Memory B cell (primary cell): ENCODE data around the gene CPNE5.

Experiments
- ATAC-seq: fragments of 150-1000 bp; cut with Tn5 transposase; 2 replicates; pipeline ENCODE4 v1.10.0; 2021; ENCODE audit warnings: low read depth, mild to moderate bottlenecking, moderate library complexity
- DNase-seq, 2 donors: peaks; one replicate each; pipeline ENCODE4 v3.0.0; 2022; ENCODE audit warnings: low spot score in 2 of 2
- H3K27ac Mint-ChIP-seq: one replicate; pipeline ENCODE4 v1.8.0; 2022; ENCODE audit warnings: mild to moderate bottlenecking, moderate library complexity, mixed read lengths
- H3K27me3 Mint-ChIP-seq: one replicate; pipeline ENCODE4 v1.8.0; 2022; ENCODE audit warnings: mixed read lengths
- H3K36me3 Mint-ChIP-seq: one replicate; pipeline ENCODE4 v1.8.0; 2022; ENCODE audit warnings: mild to moderate bottlenecking, mixed read lengths
- H3K4me1 Mint-ChIP-seq: one replicate; pipeline ENCODE4 v1.8.0; 2022; ENCODE audit warnings: mixed read lengths
- H3K4me3 Mint-ChIP-seq: one replicate; pipeline ENCODE4 v1.8.0; 2022; ENCODE audit warnings: mild to moderate bottlenecking, moderate library complexity, mixed read lengths
- H3K9me3 Mint-ChIP-seq: one replicate; pipeline ENCODE4 v1.8.0; 2022; ENCODE audit warnings: mixed read lengths

The CPNE5 gene

GRCh38 chr6:36834576-36835341, 4.5 kb downstream of the CPNE5 start:
- H3K4me1 Mint-ChIP-seq = peaks cover 6% of the 10 kb centered on the region
- DNase-seq = no peak
- H3K9me3 Mint-ChIP-seq = peaks cover 3% of the 10 kb centered on the region
- no peak overlapping the region for H3K4me3 Mint-ChIP-seq
- no peaks in the 10 kb centered on the region for H3K36me3 Mint-ChIP-seq
- H3K27ac Mint-ChIP-seq = no peak overlapping the region
- ATAC-seq = no peak
- H3K27me3 Mint-ChIP-seq = peaks cover 16% of the 10 kb centered on the region

GRCh38 chr6:36833182-36833789, 6.0 kb downstream of the CPNE5 start:
- Mint-ChIP-seq H3K27ac (no peak overlapping the region), H3K9me3 (peaks cover 3% of the 10 kb centered on the region), H3K4me1 (no peaks in the 10 kb centered on the region), H3K4me3 (no peak overlapping the region), H3K36me3 (no peaks in the 10 kb centered on the region), H3K27me3 (peaks cover 10% of the 10 kb centered on the region)
- ATAC-seq (no peak), DNase-seq (no peak)

GRCh38 chr6:36832313-36832712, 6.9 kb downstream of the CPNE5 start:
- peaks cover 9% of the 10 kb centered on the region for H3K27me3 Mint-ChIP-seq
- H3K36me3 Mint-ChIP-seq = no peaks in the 10 kb centered on the region
- H3K27ac Mint-ChIP-seq = no peak overlapping the region
- no peak for ATAC-seq
- H3K9me3 Mint-ChIP-seq = peaks cover 3% of the 10 kb centered on the region
- no peak for DNase-seq
- H3K4me1 Mint-ChIP-seq = peaks cover 2% of the 10 kb centered on the region
- H3K4me3 Mint-ChIP-seq = no peak overlapping the region

- ATAC-seq = no peak
These were observed 8.7 kb downstream of the CPNE5 start for GRCh38 chr6:36830577-36830976.

DNA sequence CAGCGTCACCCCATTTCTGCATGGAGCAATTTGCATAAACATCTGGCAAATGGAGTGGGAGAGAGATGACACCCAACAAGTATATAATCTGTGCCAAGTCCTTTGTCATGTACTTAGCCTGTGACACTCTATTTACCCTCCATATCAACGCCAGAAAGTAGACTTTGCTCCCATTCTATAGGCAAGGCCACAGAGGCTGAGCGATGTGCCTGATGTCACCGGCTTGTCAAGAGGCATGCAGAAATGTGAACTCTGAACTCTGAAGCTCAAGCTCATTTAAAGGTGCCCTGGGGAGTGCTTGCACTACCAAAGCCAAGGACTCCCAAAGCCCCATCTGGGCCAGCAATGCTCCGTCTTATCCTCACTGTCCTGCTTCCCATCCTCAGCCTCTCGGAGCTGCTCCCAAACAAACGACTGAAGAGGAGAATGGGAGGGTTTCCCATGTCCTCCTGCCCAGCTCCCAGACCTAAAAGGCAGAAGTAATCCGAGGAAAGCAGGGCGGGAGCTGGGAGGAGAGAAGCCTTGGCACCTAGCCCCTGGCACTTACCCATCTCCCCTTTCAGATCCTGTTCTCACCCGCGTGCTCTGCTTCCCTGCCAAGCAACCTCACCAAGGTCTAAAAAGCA, 9.2 kb downstream of the CPNE5 start:
- DNase-seq (no peak), ATAC-seq (no peak)
- Mint-ChIP-seq H3K27me3 (peaks cover 11% of the 10 kb centered on the region), H3K4me3 (no peak overlapping the region), H3K36me3 (no peaks in the 10 kb centered on the region), H3K9me3 (peaks cover 3% of the 10 kb centered on the region), H3K4me1 (peaks cover 5% of the 10 kb centered on the region), H3K27ac (no peak overlapping the region)

More at GRCh38 chr6:36830577-36830976, 8.7 kb downstream of the CPNE5 start:
- no peak overlapping the region for H3K27ac Mint-ChIP-seq
- H3K36me3 Mint-ChIP-seq = no peaks in the 10 kb centered on the region
- DNase-seq = no peak
- H3K9me3 Mint-ChIP-seq = peaks cover 3% of the 10 kb centered on the region
- peaks cover 9% of the 10 kb centered on the region for H3K27me3 Mint-ChIP-seq
- peaks cover 5% of the 10 kb centered on the region for H3K4me1 Mint-ChIP-seq
- H3K4me3 Mint-ChIP-seq = no peak overlapping the region

- no peaks in the 10 kb centered on the region for H3K36me3 Mint-ChIP-seq
- no peak for ATAC-seq
- no peak overlapping the region for H3K27ac Mint-ChIP-seq
- H3K4me3 Mint-ChIP-seq = no peak overlapping the region
- H3K27me3 Mint-ChIP-seq = peaks cover 19% of the 10 kb centered on the region
- DNase-seq = no peak
- peaks cover 5% of the 10 kb centered on the region for H3K4me1 Mint-ChIP-seq
- H3K9me3 Mint-ChIP-seq = no peaks in the 10 kb centered on the region
These were observed 11.8 kb downstream of the CPNE5 start for GRCh38 chr6:36827261-36828079.

DNA sequence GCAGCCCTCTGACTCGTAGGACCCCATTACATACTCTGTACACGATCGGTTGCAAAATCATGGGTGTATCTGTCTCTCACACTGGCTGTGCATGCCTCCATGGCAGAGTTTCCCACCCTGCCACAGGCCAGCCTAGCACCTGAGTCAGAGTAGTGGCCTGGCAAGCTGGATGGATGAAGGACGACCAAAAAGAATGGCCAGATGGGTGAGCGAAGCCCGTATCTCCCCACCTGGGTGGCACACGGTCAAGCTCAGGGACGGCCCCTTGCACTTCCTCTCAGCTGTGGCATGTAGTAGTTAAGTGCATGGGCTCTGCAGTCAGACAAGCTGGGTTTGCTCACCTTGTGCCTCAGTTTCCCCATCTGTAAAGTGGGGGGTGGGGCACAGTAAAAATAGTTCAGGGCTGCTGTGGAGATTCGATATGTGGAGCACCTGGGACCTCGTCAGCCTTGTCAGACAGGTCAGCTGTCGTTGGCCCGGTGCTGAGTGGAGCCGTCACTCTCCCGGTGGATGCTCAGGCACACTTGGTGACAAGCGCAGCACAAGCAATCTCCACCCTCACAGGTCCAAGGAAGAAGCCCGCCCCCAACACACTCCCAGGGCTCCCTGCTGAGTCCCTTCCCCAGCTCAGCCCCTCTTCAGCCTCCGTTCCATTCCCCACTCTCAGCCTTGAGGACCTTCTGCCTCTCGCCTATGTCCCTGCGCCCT, 12.6 kb downstream of the CPNE5 start:
- Mint-ChIP-seq H3K4me1 (peaks cover 5% of the 10 kb centered on the region), H3K27ac (no peak overlapping the region), H3K36me3 (no peaks in the 10 kb centered on the region), H3K4me3 (no peak overlapping the region), H3K27me3 (peaks cover 22% of the 10 kb centered on the region), H3K9me3 (no peaks in the 10 kb centered on the region)
- ATAC-seq (no peak), DNase-seq (no peak)

DNA sequence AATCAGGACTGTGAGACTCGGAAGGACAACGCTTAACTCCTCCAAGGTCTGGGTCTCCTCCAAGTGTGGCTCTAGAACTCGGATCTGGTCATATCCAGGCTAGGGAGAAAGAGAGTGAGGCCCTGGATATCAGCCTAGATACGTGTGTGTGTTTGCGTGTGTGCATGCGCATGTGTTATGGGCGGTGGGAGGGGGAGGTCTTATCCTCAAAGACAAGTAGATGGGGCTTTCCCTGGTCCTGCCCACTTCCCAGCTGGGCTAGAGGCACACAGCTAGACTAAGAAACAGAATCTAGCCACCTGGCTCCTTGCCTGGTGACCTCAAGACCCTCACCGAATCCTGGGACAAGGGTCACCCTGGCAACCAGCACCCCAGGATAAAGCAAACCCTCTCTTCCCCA, 13.2 kb downstream of the CPNE5 start:
- H3K9me3 Mint-ChIP-seq = no peaks in the 10 kb centered on the region
- no peak overlapping the region for H3K27ac Mint-ChIP-seq
- H3K36me3 Mint-ChIP-seq = no peaks in the 10 kb centered on the region
- peaks cover 5% of the 10 kb centered on the region for H3K4me1 Mint-ChIP-seq
- H3K4me3 Mint-ChIP-seq = no peak overlapping the region
- H3K27me3 Mint-ChIP-seq = peaks cover 22% of the 10 kb centered on the region
- DNase-seq (no peak), ATAC-seq (no peak)

DNA sequence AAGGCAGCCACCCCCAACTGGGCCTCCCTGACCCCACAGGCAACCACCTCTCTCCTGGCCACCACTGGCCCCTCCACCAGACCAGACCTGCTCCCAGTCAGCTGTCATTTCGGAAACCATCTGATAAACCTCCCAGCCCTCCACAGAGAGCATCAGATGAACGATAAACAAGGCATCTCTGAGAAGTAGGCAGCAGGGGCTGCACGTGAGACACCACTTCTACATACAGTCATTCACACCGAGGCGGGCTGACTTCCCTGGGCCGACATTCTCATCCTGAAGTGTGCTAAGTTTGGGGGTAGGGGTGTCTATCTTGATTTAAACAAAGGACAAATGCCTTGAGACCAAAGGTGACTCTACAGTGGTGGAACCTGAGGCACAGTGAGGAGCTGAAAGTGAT, 13.8 kb downstream of the CPNE5 start:
- no peak for ATAC-seq
- H3K27me3 Mint-ChIP-seq = peaks cover 23% of the 10 kb centered on the region
- H3K9me3 Mint-ChIP-seq = no peaks in the 10 kb centered on the region
- H3K36me3 Mint-ChIP-seq = no peaks in the 10 kb centered on the region
- H3K4me3 Mint-ChIP-seq = no peak overlapping the region
- H3K27ac Mint-ChIP-seq = no peak overlapping the region
- no peak for DNase-seq
- H3K4me1 Mint-ChIP-seq = peaks cover 5% of the 10 kb centered on the region

- Mint-ChIP-seq H3K36me3 (no peaks in the 10 kb centered on the region), H3K4me1 (peaks cover 5% of the 10 kb centered on the region), H3K4me3 (no peak overlapping the region), H3K9me3 (no peaks in the 10 kb centered on the region), H3K27ac (no peak overlapping the region), H3K27me3 (peaks cover 23% of the 10 kb centered on the region)
- ATAC-seq = no peak
- no peak for DNase-seq
These were observed 15.0 kb downstream of the CPNE5 start for GRCh38 chr6:36824253-36824652.

- Mint-ChIP-seq H3K4me1 (peaks cover 5% of the 10 kb centered on the region), H3K27ac (no peak overlapping the region), H3K4me3 (no peak overlapping the region), H3K27me3 (peaks cover 23% of the 10 kb centered on the region), H3K9me3 (no peaks in the 10 kb centered on the region), H3K36me3 (no peaks in the 10 kb centered on the region)
- ATAC-seq = no peak
- DNase-seq = no peak
These were observed 15.7 kb downstream of the CPNE5 start for GRCh38 chr6:36823421-36824096.

GRCh38 chr6:36822506-36823269, 16.6 kb downstream of the CPNE5 start:
- Mint-ChIP-seq H3K36me3 (no peaks in the 10 kb centered on the region), H3K4me3 (no peak overlapping the region), H3K27me3 (peaks cover 26% of the 10 kb centered on the region), H3K27ac (no peak overlapping the region), H3K9me3 (no peaks in the 10 kb centered on the region), H3K4me1 (peaks cover 5% of the 10 kb centered on the region)
- ATAC-seq (no peak), DNase-seq (no peak)
